ENCODE data around the gene DPYSL3.

The DPYSL3 gene

GRCh38 chr5:147504011-147504410 is 5.9 kb downstream of the DPYSL3 start:
- no peak for TF ChIP-seq CTCF (IDR thresholded peaks at IDR 0.05; ENCODE audit: borderline replicate concordance, insufficient read depth, low read depth, low read length)
- H3K4me3 ChIP-seq (ENCODE audit: low read depth, low read length): no peak overlapping the region

GRCh38 chr5:147490989-147491388 is 18.9 kb downstream of the DPYSL3 start:
- no peak overlapping the region for H3K4me3 ChIP-seq (ENCODE audit: low read depth, low read length)
- no peak for TF ChIP-seq CTCF (IDR thresholded peaks at IDR 0.05; ENCODE audit: borderline replicate concordance, insufficient read depth, low read depth, low read length)

- TF ChIP-seq CTCF (IDR thresholded peaks at IDR 0.05; ENCODE audit: borderline replicate concordance, insufficient read depth, low read depth, low read length): no peak
- no peak overlapping the region for H3K4me3 ChIP-seq (ENCODE audit: low read depth, low read length)
Observed at GRCh38 chr5:147487031-147487750, 22.7 kb downstream of the DPYSL3 start.

GRCh38 chr5:147485814-147486213 is 24.1 kb downstream of the DPYSL3 start:
- TF ChIP-seq CTCF (IDR thresholded peaks at IDR 0.05; ENCODE audit: borderline replicate concordance, insufficient read depth, low read depth, low read length): no peak
- H3K4me3 ChIP-seq (ENCODE audit: low read depth, low read length): no peak overlapping the region

- no peak overlapping the region for H3K4me3 ChIP-seq (ENCODE audit: low read depth, low read length)
- TF ChIP-seq CTCF (IDR thresholded peaks at IDR 0.05; ENCODE audit: borderline replicate concordance, insufficient read depth, low read depth, low read length): no peak
Observed at GRCh38 chr5:147485046-147485445, 24.8 kb downstream of the DPYSL3 start.

GRCh38 chr5:147484708-147485020 is 25.2 kb downstream of the DPYSL3 start:
- no peak for TF ChIP-seq CTCF (IDR thresholded peaks at IDR 0.05; ENCODE audit: borderline replicate concordance, insufficient read depth, low read depth, low read length)
- H3K4me3 ChIP-seq (ENCODE audit: low read depth, low read length): no peak overlapping the region

GRCh38 chr5:147483961-147484707 is 25.7 kb downstream of the DPYSL3 start:
- TF ChIP-seq CTCF (IDR thresholded peaks at IDR 0.05; ENCODE audit: borderline replicate concordance, insufficient read depth, low read depth, low read length): no peak
- no peak overlapping the region for H3K4me3 ChIP-seq (ENCODE audit: low read depth, low read length)

Data from GM12875 (cell line).